Activated naive CD8-positive, alpha-beta T cell treated with anti-CD3 and anti-CD28 coated beads for 36 hours (primary cell): ENCODE measurements around the gene POLR1G. TPM values are rescaled to one million over a fixed set of nuclear protein-coding genes. Genes with fewer than 3 reads are reported as not detected.

Experiments used
- total RNA-seq, 2 experiments: library from RNA; stranded (reverse); gene quantifications; one replicate each; pipeline ENCODE4 v1.2.3, GENCODE V29; 2021

Gene POLR1G
- total RNA-seq, 2 experiments from 2014 or later, result 27.0 to 27.1 TPM

Other genes with a start within 250 kb of the POLR1G start
- gene NKPD1, start 245.7 kb upstream of the POLR1G start, total RNA-seq, result under 1 TPM in 1 of 2 experiments, not detected in 1; 0.24 TPM
- gene TRAPPC6A, start 228.4 kb upstream of the POLR1G start, total RNA-seq, result 10 to 100 TPM; 19.8 to 22.9 TPM
- 10 to 100 TPM; 10.5 to 13.3 TPM for gene BLOC1S3, start 227.9 kb upstream of the POLR1G start, total RNA-seq
- gene EXOC3L2, start 161.2 kb upstream of the POLR1G start, total RNA-seq, result not detected
- 10 to 100 TPM; 12.6 to 14.9 TPM for gene MARK4, start 155.4 kb upstream of the POLR1G start, total RNA-seq
- not detected for gene CKM, start 83.8 kb upstream of the POLR1G start, total RNA-seq
- not detected for gene KLC3, start 65.9 kb upstream of the POLR1G start, total RNA-seq
- 10 to 100 TPM; 25.5 to 29.1 TPM for gene ERCC2, start 36.1 kb upstream of the POLR1G start, total RNA-seq
- 1 to 10 TPM; 3.6 to 4.7 TPM for gene PPP1R13L, start 1.6 kb upstream of the POLR1G start, total RNA-seq
- gene ERCC1, start 17.3 kb downstream of the POLR1G start, total RNA-seq, result 10 to 100 TPM; 50.0 to 53.2 TPM
- gene FOSB, start 61.4 kb downstream of the POLR1G start, total RNA-seq, result 10 to 100 TPM in 1 of 2 experiments, 1 to 10 TPM in 1; 9.7 to 10.5 TPM
- gene RTN2, start 90.4 kb downstream of the POLR1G start, total RNA-seq, result 1 to 10 TPM; 1.3 to 1.8 TPM
- gene PPM1N, start 91.8 kb downstream of the POLR1G start, total RNA-seq, result 1 to 10 TPM; 1.4 to 1.9 TPM
- 100 to 1,000 TPM; 133 to 134 TPM for gene VASP, start 100.8 kb downstream of the POLR1G start, total RNA-seq
- gene OPA3, start 178.2 kb downstream of the POLR1G start, total RNA-seq, result 10 to 100 TPM; 14.7 to 15.1 TPM
- not detected for gene GPR4, start 195.6 kb downstream of the POLR1G start, total RNA-seq
- gene EML2, start 232.8 kb downstream of the POLR1G start, total RNA-seq, result 10 to 100 TPM; 94.4 to 98.8 TPM